ENCODE results near the gene LRRC4C. TPM values are rescaled to one million over a fixed set of nuclear protein-coding genes. Genes with fewer than 3 reads are reported as not detected.

LRRC4C gene
- polyA plus RNA-seq, 1 of the 3 experiments (the other 2 are of a cell fraction) = 0.16 TPM

GRCh38 chr11:40252236-40252635 lies 1207.2 kb downstream of the LRRC4C start:
- Histone ChIP-seq H3K36me3 (replicated peaks in 1 of 2; ENCODE audit: control insufficient read depth in 1 of 2, insufficient read depth in 2 of 2, low read length in 1 of 2) (no peaks in the 10 kb centered on the region), H2AFZ (ENCODE audit: low read depth) (no peak overlapping the region), H3K4me3 (ENCODE audit: low read depth in 2 of 2, low read length in 1 of 2) (no peak overlapping the region), H3K4me1 (ENCODE audit: control insufficient read depth in 1 of 2, insufficient read depth in 2 of 2, low read depth in 1 of 2, low read length in 1 of 2) (no peaks in the 10 kb centered on the region; a peak in 1 of 4 replicates), H3F3A (replicated peaks; ENCODE audit: insufficient read depth) (no peaks in the 10 kb centered on the region), H3K9me3 (no peaks in the 10 kb centered on the region), H3K4me2 (no peak overlapping the region), H3K27me3 (ENCODE audit: insufficient read depth) (no peaks in the 10 kb centered on the region), H3K27ac (ENCODE audit: low read depth in 2 of 2, low read length in 1 of 2) (no peak overlapping the region), H3K9ac (no peak overlapping the region), H3K9me2 (no peaks in the 10 kb centered on the region), H4K20me1 (ENCODE audit: insufficient read depth) (no peaks in the 10 kb centered on the region), H3K79me2 (ENCODE audit: insufficient read depth) (no peaks in the 10 kb centered on the region)
- ChIA-PET POLR2A (no interaction called here), CTCF (no interaction called here)
- 44% methylated on average over 4 of the region's 4 CpGs for WGBS (ENCODE audit: low lambda C conversion rate)
- DNase-seq = no peak
- TF ChIP-seq SIN3A (IDR thresholded peaks at IDR 0.05; ENCODE audit: borderline replicate concordance, low read depth, low read length) (no peak), EP300 (IDR thresholded peaks at IDR 0.05; ENCODE audit: borderline replicate concordance in 1 of 2, low read depth in 1 of 2, low read length in 1 of 2) (no peak), TAF1 (IDR thresholded peaks at IDR 0.05; ENCODE audit: borderline replicate concordance, low read depth, low read length) (no peak), FOXJ3 (CRISPR knock-in tag; IDR thresholded peaks at IDR 0.05) (no peak)

DNA sequence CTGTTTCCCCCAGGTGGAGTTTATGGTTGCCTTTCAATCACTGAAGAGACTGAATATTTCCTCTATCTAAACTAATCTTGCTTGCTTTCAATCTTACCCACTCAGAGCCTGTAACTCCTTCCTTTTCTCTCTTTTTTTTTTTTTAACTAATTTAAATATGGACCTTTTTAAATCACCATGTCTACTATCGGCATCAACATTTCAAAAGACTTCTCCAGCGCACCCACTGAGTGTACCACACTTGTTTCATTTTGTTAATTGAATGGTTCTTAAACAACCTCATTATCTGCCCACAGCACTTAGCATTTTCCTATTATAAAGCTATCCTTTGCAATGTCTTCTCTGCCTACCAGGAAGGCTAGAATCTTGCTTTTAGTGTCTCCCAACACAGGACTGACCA lies 1212.5 kb downstream of the LRRC4C start:
- POLR2A ChIA-PET = no interaction called here

More for the DNA sequence above, 1212.5 kb downstream of the LRRC4C start:
- Histone ChIP-seq H3K4me2 (no peak overlapping the region), H3K79me2 (ENCODE audit: insufficient read depth) (no peaks in the 10 kb centered on the region), H3K9ac (no peak overlapping the region), H3K9me3 (no peaks in the 10 kb centered on the region), H3K9me2 (no peaks in the 10 kb centered on the region), H3K4me1 (ENCODE audit: control insufficient read depth in 1 of 2, insufficient read depth in 2 of 2, low read depth in 1 of 2, low read length in 1 of 2) (peaks cover 0 to 2% of the 10 kb centered on the region in 2 experiments; a peak in 1 of 4 replicates), H3K27me3 (ENCODE audit: insufficient read depth) (no peaks in the 10 kb centered on the region), H3K4me3 (ENCODE audit: low read depth in 2 of 2, low read length in 1 of 2) (no peak overlapping the region), H3K27ac (ENCODE audit: low read depth in 2 of 2, low read length in 1 of 2) (no peak overlapping the region), H3F3A (replicated peaks; ENCODE audit: insufficient read depth) (no peaks in the 10 kb centered on the region), H2AFZ (ENCODE audit: low read depth) (no peak overlapping the region), H3K36me3 (replicated peaks in 1 of 2; ENCODE audit: control insufficient read depth in 1 of 2, insufficient read depth in 2 of 2, low read length in 1 of 2) (no peaks in the 10 kb centered on the region), H4K20me1 (ENCODE audit: insufficient read depth) (no peaks in the 10 kb centered on the region)
- DNase-seq = no peak
- no peak for TF ChIP-seq NRF1 (IDR thresholded peaks at IDR 0.05; ENCODE audit: low read depth, low read length)
- no peak for TF ChIP-seq FOXM1 (IDR thresholded peaks at IDR 0.05; ENCODE audit: low read depth)
- no peak for TF ChIP-seq REST (IDR thresholded peaks at IDR 0.05; ENCODE audit: low read depth, low read length)
- WGBS (ENCODE audit: low lambda C conversion rate) = 58% methylated on average over 2 of the region's 2 CpGs
- CTCF ChIA-PET = interaction anchor here (1.4 kb wide), 1 partner anchor 9 kb away, joined by 4 read pairs; no protein-coding TSS in a partner anchor

Measured in SK-N-SH (cell line).